Activated T-cell treated with anti-CD3 and anti-CD28 coated beads for 1 hour (primary cell): ENCODE measurements around the gene GGCX.
A peak's percentile ranks its signal among the peaks of the same experiment; 100 is the strongest.
"Not testable (repeated sequence)": the region's sequence is repeated elsewhere in the genome, so short reads cannot be mapped to it uniquely, and the experiment has no call there.

ENCODE experiments used
- DNase-seq: peaks from one replicate; pipeline ENCODE4 v3.0.0-alpha.2; 2020; ENCODE audit warnings: low read depth

Gene GGCX

DNA sequence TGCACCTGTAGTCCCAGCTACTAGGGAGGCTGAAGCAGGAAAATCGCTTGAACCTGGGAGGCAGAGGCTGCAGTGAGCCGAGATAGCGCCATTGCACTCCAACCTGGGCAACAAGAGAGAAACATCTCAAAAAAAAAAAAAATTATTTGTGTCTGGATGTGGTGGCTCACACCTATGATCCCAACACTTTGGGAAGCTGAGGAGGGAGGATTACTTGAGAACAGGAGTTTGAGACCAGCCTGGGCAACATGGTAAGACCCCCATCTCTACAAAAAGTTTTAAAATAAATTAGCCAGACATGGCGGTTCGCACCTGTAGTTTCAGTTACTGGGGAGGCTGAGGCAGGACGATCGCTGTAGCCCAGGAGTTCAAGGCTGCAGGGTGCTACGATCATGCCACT, 14.4 kb upstream of the GGCX start:
- no peak for DNase-seq

DNA sequence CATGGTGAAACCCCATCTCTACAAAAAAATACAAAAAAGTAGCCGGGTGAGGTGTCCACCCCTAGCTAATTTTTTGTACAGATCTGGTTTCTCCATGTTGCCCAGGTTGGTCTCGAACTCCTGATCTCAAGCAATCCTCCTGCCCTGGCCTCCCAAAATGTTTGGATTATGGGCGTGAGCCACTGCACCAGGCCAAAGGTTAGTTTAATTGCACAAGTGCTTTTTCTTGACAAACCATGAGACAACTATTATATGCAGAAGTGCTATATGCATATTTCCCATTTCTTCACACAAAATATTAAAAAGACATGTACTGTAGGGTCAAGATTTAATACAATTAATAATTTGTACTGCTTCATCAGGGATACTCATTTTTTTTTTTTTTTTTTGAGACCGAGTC, 5.0 kb upstream of the GGCX start:
- DNase-seq: no peak

DNA sequence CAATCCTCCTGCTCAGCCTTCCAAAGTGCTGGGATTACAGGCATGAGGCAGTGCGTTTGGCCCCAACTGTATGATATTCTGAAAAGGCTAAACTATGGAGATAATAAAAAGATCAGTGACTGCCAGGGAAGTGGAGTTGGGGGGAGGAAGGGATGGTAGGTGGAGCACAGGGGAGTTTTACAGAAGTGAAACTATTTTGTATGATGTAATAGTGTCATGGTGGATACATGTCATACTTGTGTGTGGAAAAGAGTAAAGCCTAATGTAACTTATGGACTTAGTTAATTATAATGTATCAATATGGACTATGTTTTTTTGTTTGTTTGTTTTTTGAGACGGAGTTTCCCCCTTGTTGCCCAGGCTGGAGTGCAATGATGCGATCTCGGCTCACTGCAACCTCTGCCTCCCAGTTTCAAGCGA, 2.9 kb upstream of the GGCX start:
- DNase-seq: no peak

DNA sequence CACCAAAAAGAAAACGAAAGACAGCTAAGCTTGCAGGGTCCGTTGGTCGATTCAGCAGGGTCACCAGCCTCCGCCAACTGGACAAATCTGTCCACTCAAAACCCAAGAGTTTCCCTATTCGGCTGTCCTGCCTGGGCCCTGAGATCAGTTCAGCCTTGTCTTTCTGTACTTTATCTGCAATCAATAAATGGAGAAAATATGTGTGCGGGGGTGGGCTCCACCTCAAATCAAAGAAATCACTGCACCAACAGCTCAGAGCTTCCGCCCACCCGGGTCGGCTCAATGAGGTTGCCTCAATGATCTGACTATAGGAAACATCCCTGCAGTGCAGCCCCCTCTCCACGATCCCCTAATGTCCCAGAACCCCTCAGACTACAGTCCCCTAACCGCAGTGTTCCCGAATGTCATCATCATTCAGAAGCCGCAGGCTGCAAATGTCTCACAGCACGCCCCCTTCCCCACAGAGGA, 447 bp downstream of the GGCX start:
- no peak for DNase-seq

DNA sequence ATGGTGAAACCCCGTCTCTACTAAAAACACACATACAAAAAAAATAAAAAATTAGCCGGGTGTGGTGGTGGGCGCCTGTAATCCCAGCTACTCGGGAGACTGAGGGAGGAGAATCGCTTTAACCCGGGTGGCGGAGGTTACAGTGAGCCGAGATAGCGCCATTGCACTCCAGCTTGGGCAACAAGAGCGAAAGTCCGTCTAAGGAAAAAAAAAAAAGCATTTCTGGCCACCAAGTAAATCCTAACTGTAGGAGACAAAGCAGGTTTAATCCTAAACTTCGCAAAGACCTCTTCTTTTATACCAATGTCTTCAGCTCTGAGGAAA, 928 bp downstream of the GGCX start:
- DNase-seq: not testable (repeated sequence)

DNA sequence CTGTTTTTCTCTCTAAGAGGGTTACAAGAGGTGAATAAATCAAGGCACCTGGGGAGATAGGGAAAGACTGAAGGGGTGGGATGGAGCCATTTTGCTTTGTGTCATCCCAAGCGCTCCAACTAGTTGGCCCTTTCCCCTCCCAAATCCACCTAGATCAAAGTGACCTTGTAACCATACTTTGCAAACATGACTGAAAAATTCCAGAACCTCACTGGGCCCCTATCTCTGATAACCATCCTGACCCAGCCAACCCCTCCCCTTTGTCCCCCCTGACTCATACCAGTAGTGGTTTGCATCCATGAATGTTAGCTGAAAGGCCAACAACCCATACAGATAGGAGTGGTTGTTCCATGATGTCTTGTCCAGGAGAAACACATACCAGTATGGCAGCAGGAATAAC, 3.1 kb downstream of the GGCX start:
- no peak for DNase-seq

DNA sequence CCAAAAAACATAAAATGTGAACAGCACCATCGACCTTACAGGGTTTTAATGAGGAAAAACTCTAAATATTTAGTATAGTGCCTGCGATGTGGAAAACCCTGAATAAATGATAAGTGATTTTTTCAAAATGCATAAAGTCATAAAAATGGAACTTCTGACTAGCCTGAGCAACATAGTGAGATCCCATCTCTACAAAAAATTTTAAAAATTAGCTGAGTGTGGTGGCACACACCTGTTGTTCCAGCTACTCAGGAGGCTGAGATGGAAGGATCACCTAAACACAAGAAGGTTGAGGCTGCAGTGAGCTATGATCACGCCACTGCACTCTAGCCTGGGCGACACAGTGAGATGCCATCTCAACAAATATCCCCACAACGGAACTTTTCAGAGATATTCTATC, 4.2 kb downstream of the GGCX start:
- no peak for DNase-seq

DNA sequence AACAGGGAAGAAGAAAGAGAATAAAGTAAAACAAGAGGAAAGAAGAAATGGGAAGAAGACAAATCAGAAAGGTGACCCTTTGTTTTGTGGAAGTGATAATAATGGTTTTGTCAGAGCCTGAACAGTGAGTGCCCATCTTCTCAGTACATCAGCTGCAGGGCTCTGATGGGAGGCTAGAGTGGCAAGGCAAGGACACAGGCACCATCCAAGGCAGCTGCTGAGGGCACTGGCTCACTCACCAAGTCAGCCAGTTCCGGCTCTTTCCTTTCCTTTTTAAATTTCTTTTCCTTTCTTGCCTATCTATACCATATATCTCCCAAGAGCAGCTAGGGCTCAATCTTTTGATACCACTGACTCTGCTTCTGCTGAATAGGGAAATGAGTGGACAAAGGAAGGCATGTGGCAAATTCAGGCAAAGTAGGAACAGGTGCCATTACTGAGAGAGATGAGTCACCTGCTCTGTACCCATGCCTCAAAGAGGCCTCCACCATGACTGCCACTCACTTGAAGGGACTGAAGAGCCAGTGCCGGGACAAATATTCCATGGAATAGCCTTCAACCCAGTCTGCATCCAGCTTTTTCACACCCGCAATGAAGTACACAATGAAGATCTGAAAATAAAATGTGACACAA, 6.2 kb downstream of the GGCX start:
- DNase-seq: no peak

DNA sequence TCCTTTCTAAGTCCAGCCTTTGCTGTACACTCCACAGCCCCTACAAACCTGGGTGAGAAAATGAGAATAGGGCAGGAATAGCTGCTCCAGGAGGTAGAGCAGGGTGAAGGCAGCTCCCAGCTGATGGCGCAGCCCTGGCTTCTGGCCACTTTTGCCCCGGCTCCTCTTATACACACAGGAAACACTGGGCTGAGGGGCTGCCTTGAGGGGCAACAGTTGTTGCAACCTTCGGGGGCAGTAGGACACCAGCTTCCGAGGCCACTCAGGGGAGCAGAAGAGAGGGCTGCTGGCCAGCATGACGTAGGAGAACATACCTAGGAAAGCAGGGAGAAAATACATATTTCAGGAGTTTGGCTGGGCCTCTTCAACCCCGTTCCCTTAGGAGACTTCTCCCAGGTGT, 8.1 kb downstream of the GGCX start:
- DNase-seq: no peak

DNA sequence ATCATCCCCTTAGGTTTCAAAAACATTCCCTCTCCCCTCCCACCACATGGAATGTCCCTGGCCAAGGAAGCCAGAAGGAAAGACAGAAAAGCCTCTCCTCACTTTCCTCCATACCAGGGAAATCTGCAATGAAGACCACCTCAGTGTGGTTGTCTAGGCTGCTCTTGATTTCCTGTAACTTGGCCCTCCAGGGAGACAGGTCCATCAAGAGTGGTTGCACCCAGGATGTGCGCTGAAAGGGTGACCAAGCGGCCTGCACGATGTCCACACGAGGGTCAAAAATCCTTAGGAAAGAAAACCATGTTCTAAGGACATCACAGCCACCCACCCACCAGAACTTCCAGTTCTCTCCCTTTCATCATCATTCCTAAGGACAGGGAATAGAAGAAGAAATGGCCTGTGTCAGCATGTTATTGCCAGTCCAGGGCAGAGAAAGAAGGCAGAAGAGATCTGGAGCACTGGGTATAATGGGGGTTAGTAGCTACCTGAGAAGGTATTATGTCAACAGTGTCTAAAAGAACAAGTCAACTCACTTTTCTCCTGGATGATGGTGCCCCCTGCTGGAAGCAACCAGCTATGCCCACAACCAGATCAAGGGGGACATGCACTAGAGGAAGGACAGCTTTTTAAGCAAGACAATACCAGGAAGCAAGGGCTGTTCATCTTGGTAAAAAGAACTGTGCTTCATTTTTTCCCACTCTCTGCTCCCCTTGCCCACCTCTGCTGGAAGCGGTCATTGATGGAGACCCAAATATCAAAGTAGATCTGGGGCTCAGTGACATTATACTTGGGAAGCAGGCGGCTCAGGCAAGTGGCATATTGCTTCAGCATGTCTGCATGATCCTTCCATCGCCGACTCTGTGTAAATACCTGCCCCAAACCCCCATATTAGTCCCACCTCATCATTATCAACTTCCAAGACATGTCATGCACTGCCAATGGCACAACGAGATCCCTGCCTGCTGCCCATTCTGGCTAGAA, 9.3 kb downstream of the GGCX start:
- peak; percentile 91 for DNase-seq

DNA sequence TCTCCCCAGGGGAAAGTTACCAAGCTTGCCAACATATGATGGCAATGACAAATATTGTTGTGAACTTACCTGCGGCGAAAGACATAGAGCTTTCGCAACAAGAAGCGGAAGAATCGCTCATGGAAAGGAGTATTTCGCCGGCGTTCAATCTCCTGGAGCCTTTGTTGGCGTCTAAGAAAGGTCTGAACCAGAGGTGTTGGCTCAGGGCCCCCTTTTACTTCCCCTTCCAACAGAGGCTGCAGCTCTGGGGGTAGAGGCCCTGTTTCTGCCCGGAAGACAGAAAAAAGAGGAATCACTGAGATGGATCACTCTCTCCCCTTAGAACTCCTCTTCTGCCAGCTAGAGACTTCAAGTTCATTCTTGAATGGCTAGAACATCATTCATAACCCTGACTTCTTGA, 10.8 kb downstream of the GGCX start:
- DNase-seq: no peak

DNA sequence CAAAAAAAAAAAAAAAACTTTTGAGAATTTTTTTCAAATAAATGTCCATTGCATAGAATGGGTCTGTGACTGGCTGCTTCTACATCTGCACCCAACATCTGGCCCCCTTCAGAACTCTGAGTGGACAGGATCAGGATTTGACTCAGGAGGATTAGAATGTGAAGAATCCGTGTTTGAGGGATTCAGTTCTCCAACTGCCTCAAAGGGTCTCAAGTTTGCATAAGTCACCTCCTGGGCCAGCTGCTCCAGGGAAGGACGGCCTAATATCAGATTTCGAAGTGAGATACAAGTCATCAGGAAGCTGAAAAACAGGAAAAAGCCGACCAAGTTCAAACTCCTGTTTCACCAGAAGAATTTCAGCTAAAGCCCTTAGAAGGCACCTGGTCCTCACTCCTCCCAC, 11.5 kb downstream of the GGCX start:
- no peak for DNase-seq

DNA sequence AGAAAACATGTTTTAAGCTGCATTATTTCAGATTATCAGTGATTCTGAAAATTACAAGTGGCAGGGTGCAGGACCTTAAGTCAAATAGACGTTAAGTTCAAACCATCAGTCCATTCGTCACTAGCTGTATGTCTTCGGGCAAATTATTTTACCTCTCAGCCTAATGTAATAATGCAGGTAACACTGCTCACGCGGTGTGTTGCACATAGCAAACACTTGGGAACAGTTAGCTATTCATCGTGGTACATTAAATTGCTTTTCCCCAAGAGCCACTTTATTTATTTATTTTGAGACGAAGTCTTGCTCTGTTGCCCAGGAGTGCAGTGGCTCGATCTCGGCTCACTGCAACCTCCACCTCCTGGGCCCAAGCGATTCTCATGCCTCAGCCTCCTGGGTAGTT, 12.2 kb downstream of the GGCX start:
- DNase-seq: no peak

DNA sequence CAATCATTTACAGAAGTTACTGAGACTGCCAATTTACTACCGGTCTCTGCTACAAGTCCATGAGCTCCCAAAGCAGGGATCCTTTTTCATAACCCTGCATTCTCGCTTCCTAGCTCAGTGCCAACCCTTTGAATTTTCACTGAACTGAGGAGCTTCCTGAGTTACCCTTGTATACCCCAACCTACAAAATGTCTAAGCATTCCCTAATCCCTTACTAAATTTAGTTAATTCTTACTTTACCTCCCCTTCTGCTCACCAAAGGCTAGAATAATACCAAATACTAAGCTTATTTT, 12.7 kb downstream of the GGCX start:
- DNase-seq: no peak

DNA sequence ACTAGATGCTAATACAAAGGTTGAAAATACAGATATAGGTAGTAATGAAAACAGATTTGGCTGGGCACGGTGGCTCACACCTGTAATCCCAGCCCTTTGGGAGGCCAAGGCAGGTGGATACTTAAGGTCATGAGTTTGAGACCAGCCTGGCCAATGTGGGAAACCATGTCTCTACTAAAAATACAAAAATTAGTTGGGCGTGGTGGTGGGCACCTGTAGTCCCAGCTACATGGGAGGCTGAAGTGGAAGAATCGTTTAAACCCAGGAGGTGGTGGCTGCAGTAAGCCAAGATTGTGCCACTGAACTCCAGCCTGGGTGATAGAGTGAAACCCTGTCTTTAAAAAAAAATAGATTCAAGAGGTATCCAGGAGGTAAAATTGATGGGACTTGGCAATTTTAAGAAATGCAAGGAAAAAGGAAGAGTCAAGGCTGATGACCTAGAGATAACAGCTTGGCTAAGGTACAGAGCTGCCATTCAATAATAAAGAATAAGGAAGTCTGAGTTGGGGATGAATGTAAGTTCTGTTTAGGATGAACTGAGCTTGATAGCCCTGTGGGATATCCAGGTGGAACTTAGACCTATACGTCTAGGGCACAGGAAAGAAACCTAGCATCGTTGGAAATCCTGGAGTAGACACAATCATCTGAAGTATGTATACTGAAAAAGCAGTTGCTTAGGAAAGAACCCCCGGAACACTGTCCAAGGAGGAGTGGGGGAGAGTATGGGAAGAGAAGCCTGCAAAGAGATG, 13.3 kb downstream of the GGCX start:
- DNase-seq: no peak

DNA sequence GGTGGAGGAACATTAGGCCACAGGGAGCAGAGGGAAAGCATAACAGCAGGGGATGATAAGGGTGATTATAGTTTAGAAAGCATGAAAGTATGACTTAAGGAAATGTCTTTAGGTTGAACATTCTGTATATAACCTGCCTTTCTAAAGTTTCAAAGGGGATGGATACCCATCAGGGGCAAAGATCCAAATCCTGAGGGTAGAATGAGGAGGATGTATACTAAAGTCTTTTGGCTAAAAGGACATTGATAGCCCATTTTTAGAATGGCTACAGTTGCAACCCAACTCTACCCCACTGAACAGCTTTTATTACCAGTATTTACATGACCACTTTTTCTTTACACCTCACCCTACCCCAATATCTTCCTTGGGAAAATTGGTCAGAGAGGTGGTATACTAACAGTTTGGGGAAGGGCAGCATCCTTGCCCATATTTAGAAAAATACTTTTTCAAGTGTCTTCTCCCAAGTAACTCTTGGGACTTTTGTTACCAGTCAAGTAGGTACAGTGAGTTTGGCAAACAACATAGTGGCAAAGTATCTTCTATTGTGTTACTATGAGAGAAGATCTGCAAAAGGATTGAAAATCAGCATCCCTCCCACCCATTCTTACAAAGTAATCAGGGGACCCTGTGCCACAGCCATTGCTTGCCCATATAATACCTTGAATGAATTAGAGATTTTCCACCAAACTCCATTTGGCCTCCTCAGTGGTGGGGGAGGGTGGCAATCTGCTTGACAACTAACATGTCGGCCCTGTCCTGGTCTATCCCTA, 14.0 kb downstream of the GGCX start:
- no peak for DNase-seq

DNA sequence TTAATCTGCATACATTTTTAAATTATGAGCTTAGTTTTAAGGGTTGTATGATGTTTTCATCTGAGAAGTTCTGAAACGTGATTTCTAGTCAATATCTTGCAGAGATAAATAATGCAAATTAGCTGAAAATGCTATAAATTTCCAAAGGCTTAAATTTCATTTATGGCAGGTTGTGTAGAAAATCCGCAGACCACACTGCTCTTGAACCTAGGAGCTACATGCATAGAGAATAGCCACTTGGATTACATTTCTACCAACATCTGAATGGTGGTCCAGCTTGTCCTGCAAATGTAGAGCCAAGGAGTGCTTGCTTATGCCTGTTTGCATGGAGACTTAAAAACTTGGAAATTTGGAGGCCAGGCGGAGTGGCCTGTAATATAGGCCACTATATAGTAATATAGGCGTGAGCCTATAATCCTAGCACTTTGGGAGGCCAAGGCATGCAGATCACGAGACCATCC, 15.5 kb downstream of the GGCX start:
- no peak for DNase-seq

DNA sequence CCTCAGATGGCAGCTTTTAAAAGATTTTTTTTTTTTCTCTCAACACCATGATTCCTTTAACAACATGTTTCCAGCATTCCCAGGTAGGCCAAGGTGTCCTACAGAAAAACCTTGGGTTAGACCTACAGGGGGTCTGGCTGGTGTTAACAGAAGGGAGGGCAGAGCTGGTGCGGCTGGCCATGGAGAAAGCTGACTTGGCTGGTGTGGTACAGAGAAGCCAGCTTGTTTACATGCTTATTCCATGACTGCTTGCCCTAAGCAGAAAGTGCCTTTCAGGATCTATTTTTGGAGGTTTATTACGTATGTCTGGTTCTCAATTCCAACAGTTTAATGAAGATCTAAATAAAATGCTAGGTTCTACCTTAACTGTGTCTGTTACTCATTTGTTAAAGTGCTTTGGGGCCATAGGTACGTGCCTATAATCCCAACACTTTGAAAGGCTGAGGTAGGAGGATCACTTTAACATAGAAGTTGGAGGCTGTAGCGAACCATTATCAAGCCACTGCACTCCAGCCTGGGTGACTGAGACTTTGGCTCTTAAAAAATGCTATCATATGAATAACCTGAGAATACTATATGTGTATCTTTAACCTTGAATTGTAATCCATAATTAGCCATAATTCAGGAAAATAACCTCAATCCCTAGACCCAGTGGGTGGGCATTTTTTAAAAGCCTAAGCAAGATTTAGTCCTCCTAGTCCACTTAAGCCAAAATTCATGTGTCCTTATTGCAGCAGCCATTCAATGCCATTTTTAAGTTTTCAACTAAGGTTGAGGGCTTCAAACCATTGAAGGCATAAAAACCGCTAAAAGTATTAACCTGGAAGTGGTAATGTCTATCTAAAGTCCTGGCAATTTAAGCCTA, 16.1 kb downstream of the GGCX start:
- not testable (repeated sequence) for DNase-seq

DNA sequence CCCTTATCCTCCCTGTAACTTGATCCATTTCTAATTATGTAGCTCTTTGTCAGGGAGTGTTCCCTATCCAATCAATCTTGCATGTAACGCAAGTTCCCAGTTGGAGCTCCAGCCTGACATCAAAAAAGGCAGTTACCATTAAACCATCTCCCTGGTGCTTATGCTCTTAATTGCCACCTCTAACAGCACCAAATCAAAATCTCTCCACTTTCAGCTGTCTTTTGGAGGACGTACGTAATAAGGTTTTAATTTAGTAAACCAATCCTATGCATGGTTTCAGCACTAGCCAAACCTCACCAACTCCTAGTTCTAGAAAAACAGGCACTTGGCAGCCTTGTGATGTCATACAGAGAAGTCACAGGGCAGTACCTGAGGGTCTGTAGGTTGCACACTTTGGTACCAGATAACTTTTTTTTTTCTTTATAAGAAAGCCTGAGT, 17.0 kb downstream of the GGCX start:
- not testable (repeated sequence) for DNase-seq

DNA sequence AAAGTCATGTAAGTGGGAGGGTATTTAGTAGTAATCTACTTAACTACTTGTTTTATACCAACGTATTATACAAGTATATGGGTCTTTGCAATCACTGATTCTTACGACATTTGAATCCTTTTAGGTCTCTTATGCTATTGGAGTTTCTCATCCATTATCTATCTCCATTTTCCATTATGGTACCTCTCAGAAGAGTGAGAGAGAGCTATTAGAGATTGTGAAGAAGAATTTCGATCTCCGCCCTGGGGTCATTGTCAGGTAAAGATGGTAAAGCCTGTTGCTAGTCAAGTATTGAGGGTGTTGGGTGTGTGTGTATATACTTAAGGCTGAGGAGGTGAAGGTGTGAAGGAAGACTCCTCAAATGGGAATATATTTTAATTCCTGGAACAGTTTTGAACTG, 18.5 kb downstream of the GGCX start:
- no peak for DNase-seq
